Measurements from ENCODE around the gene TRIM72. TPM values are rescaled to one million over a fixed set of nuclear protein-coding genes. Genes with fewer than 3 reads are reported as not detected.

The TRIM72 gene
- total and polyA plus RNA-seq, 2 donors (not counting 3 experiments of a cell fraction or from before 2014, with no cell fraction given): not detected

DNA sequence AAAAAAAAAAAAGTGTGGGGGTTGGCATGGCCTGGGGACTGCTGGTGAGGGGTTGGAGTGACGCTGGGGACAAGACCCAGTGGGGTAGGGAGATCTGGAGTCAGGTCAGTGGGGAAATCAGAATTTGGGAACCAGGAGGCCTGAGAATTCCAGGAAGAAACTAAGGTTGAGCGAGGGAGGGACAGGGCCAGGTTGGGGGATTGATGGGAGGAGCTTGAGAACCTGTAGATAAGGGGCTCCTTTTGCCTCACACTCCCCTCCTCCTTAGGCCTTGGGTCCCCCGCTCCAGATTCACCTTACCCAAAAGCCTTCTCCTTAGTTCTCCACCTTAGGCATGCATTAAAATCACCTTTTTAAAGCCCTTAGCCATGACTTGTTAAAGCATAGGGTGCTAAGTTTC is 11.3 kb downstream of the TRIM72 start:
- intact Hi-C loops (cut with micrococcal nuclease) (no loop called here), dilution Hi-C loops (cut with MboI; ENCODE audit: extremely low pct_ligation_motif_present, low sequenced_read_pairs) (no loop called here)
- Histone ChIP-seq H2AFZ (ENCODE audit: low read depth, low read length) (no peak overlapping the region), H3K4me2 (ENCODE audit: insufficient read depth, low read length) (no peak overlapping the region), H4K20me1 (replicated peaks; ENCODE audit: control insufficient read depth, extremely low read depth, insufficient read depth, low read length) (no peaks in the 10 kb centered on the region), H3K27me3 (ENCODE audit: control insufficient read depth in 2 of 2, insufficient read depth in 2 of 2, low read length in 2 of 2) (no peaks in the 10 kb centered on the region), H3K4me3 (replicated peaks in 1 of 3; ENCODE audit: insufficient read depth in 1 of 3, low read depth in 1 of 3, low read length in 3 of 3) (no peak overlapping the region), H3K79me2 (ENCODE audit: control insufficient read depth, insufficient read depth, low read length) (no peaks in the 10 kb centered on the region), H3K9me1 (replicated peaks; ENCODE audit: control insufficient read depth, extremely low read depth, insufficient read depth, low read length) (no peaks in the 10 kb centered on the region), H3K4me1 (ENCODE audit: control insufficient read depth, extremely low read depth, insufficient read depth, low read length) (no peaks in the 10 kb centered on the region), H3K27ac (ENCODE audit: insufficient read depth, low read depth, low read length) (no peak overlapping the region), H3K9me3 (replicated peaks; ENCODE audit: control insufficient read depth, insufficient read depth, low read length) (no peaks in the 10 kb centered on the region), H3K36me3 (ENCODE audit: control insufficient read depth in 2 of 2, extremely low read depth in 1 of 2, insufficient read depth in 2 of 2, low read length in 2 of 2) (no peaks in the 10 kb centered on the region), H3K9ac (replicated peaks; ENCODE audit: extremely low read depth, insufficient read depth, low read length) (no peak overlapping the region)
- FAIRE-seq: no peak
- ChIA-PET CTCF (no interaction called here), POLR2A (no interaction called here)
- no peak for TF ChIP-seq FOS (IDR thresholded peaks at IDR 0.05; ENCODE audit: borderline replicate concordance, insufficient read depth, low read length)
- no peak for TF ChIP-seq POLR2A (IDR thresholded peaks at IDR 0.05; ENCODE audit: low read depth, low read length)
- TF ChIP-seq GATA2 (IDR thresholded peaks at IDR 0.05; ENCODE audit: insufficient read depth, insufficient read length, low read depth, low read length): no peak
- TF ChIP-seq, protein P1, sequence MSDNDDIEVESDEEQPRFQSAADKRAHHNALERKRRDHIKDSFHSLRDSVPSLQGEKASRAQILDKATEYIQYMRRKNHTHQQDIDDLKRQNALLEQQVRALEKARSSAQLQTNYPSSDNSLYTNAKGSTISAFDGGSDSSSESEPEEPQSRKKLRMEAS (IDR thresholded peaks at IDR 0.05; ENCODE audit: insufficient read depth, insufficient read length): no peak
- no peak for TF ChIP-seq JUN (IDR thresholded peaks at IDR 0.05; ENCODE audit: borderline replicate concordance, insufficient read depth, insufficient read length, low read depth)
- TF ChIP-seq MYC (IDR thresholded peaks at IDR 0.05; ENCODE audit: low read depth, low read length): no peak
- no peak for TF ChIP-seq EZH2 (IDR thresholded peaks at IDR 0.05; ENCODE audit: borderline replicate concordance, low read depth, low read length, severe bottlenecking)
- no peak for TF ChIP-seq POLR2AphosphoS5 (IDR thresholded peaks at IDR 0.05; ENCODE audit: insufficient read depth, low read depth, low read length)
- no peak for TF ChIP-seq CTCF (IDR thresholded peaks at IDR 0.05; ENCODE audit: extremely low read depth in 1 of 2, insufficient read depth in 1 of 2, low read depth in 1 of 2, low read length in 2 of 2)
- no TSS peak for BruUV-seq (replicated peaks)
- no peak for DNase-seq (ENCODE audit: low read depth, low spot score)

All from endothelial cell of umbilical vein (primary cell).